HFF-Myc (cell line): ENCODE data around the gene LVRN.

Source experiments
- DNase-seq: peaks from one replicate; pipeline ENCODE4 v3.0.0-alpha.2; 2011; ENCODE audit warnings: low read depth; ENCODE audit errors: extremely low read depth
- H3K4me3 ChIP-seq: replicated peaks from 2 replicates; pipeline ENCODE4 v1.5.1; 2011; ENCODE audit warnings: low read depth, mild to moderate bottlenecking, control low read depth, low read length
- CTCF ChIP-seq: IDR thresholded peaks from 2 replicates; pipeline ENCODE4 v1.5.1; 2012; ENCODE audit warnings: mild to moderate bottlenecking, low read depth, low read length, control low read depth; ENCODE audit errors: missing control alignments

LVRN gene

GRCh38 chr5:115995351-115995750 is 33.1 kb downstream of the LVRN start:
- TF ChIP-seq CTCF: no peak
- H3K4me3 ChIP-seq: no peak overlapping the region
- DNase-seq: no peak

DNA sequence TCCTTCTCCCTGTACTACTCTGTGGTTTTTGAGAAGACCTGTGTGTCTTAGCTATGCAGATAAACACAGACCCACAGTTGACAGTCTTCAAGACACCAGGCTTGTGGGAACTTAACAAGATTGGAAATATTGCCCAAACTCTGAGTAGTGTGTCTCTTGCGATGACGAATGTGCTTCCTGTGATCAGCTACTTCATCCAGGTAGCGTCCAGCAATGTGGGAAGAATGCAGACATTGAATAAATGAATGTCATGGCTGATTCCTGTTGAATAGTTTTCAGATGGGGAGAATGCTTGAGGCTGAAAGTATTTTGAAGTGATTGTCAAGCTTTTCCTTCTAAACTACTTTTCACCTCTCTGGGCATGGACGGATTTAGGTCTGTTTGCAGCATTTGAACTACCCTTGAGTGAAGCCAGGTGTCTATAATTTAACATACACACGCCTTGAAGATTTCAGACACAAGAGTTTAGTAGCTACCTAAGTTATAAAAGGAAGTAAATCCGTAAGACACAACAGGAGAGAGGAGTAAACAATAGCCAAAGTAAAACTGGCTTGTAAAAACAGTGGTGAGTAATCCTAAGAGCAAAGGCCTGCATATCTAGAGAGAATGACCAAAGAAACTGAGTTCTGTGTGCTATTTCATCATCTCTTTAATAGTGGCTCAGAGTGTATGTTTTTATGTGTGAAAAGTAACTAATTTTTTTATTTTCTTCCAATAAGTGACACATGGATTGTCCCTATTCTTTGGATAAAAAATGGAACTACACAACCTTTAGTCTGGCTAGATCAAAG is 40.0 kb downstream of the LVRN start:
- no peak for DNase-seq
- TF ChIP-seq CTCF: no peak
- no peak overlapping the region for H3K4me3 ChIP-seq

DNA sequence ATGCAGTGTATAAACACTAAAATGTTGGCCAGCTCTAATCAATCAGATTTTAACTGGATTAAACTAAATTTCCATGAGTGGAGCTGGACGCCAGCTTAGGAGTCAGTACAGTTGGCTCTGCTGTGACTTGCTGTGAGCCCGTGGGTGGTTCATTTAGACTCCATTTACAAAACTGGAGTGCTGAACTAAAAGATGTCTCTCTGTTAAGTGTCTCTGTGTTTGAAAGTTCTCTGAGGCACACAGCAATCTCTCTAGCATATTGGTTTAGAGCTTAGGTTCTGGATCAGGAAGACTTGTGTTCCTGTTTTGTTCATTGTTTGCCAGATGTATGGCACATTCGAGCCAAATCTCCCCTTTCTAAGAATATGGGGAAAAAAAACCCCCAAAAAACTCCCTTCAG is 42.0 kb downstream of the LVRN start:
- no peak overlapping the region for H3K4me3 ChIP-seq
- TF ChIP-seq CTCF: no peak
- DNase-seq: no peak

GRCh38 chr5:116009806-116010205 is 47.5 kb downstream of the LVRN start:
- no peak for TF ChIP-seq CTCF
- no peak overlapping the region for H3K4me3 ChIP-seq

GRCh38 chr5:116011046-116011445 is 48.8 kb downstream of the LVRN start:
- no peak overlapping the region for H3K4me3 ChIP-seq
- DNase-seq: no peak
- TF ChIP-seq CTCF: no peak

More at GRCh38 chr5:116009806-116010205, 47.5 kb downstream of the LVRN start:
- DNase-seq: no peak

DNA sequence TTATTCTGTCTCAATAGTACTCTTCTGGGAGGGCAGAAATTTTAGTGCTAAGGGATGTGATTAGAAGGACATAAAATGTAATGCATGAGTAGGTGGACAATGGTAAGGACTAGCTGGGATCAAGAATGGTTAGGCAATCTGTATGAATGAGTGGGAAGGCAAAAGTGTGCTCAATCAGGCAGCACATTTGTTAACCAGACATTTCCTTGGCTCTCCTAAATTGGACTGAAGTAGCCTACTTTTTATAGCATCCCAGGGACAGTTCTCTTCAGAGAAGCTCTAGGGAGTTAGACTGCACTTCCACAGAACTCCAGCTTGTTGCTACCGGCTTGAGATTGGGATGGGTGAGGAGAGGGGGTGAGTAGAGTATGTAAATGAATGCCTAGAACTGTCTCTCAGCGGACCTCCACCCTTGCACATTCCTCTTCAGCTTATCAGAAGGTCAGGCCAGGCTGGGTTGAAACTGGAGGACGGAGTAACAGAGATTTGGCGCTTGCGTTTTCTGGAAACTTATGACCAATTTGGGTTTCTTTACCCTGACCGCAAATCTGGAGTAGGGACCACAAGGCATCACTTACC is 51.0 kb downstream of the LVRN start:
- no peak for TF ChIP-seq CTCF
- DNase-seq: no peak
- no peak overlapping the region for H3K4me3 ChIP-seq
